ENCODE results near the gene KDM4B. TPM values are rescaled to one million over a fixed set of nuclear protein-coding genes. Genes with fewer than 3 reads are reported as not detected.

The KDM4B gene
- total and polyA plus RNA-seq, 2 of the 8 experiments (the other 6 are each of a cell fraction or from before 2014, with no cell fraction given): 12.0 to 31.9 TPM

GRCh38 chr19:5094768-5095567 lies 126.1 kb downstream of the KDM4B start (continued):
- TF ChIP-seq CHD7 (IDR thresholded peaks at IDR 0.05; ENCODE audit: insufficient replicate concordance, low read length): no peak
